DND-41 (cell line): ENCODE results near the gene ZFC3H1.

ENCODE experiments used
- ATAC-seq: fragments of 200-7000 bp; cut with Tn5 transposase; 3 replicates; pipeline ENCODE4 v1.9.1; 2021; ENCODE audit warnings: low read depth; ENCODE audit not compliant: insufficient read depth
- DNase-seq: peaks from one replicate; pipeline ENCODE4 v3.0.0-alpha.2; 2020
- H2AFZ ChIP-seq: 2 replicates; pipeline ENCODE4 v1.6.0; 2012; ENCODE audit warnings: low read depth, low read length
- H3K27ac ChIP-seq: 2 replicates; pipeline ENCODE4 v1.5.1; 2012; ENCODE audit warnings: low read length, inconsistent platforms
- H3K27me3 ChIP-seq: fragments of 200-600 bp; sonication (generic); 2 replicates; pipeline ENCODE4 v1.6.0; 2012; ENCODE audit warnings: low read length, mild to moderate bottlenecking, inconsistent platforms; ENCODE audit not compliant: insufficient read depth, poor library complexity
- H3K36me3 ChIP-seq: 2 replicates; pipeline ENCODE4 v1.5.1; 2012; ENCODE audit warnings: low read length, inconsistent platforms; ENCODE audit not compliant: insufficient read depth
- H3K4me1 ChIP-seq: 2 replicates; pipeline ENCODE4 v1.5.1; 2012; ENCODE audit warnings: mild to moderate bottlenecking, low read length; ENCODE audit not compliant: insufficient read depth
- H3K4me2 ChIP-seq: 2 replicates; pipeline ENCODE4 v1.6.0; 2012; ENCODE audit warnings: mild to moderate bottlenecking, moderate library complexity, low read length, inconsistent platforms; ENCODE audit not compliant: insufficient read depth
- H3K4me3 ChIP-seq, 2 experiments: fragments of 200-600 bp in 1 of 2; shearing (Covaris generic) in 1 of 2; 2 replicates each; pipeline ENCODE4 v1.5.1; 2012 to 2016; ENCODE audit warnings: inconsistent platforms in 2 of 2, low read length in 2 of 2, mild to moderate bottlenecking in 2 of 2, low read depth in 1 of 2, moderate library complexity in 1 of 2
- H3K79me2 ChIP-seq: 2 replicates; pipeline ENCODE4 v1.6.0; 2012; ENCODE audit warnings: low read length, inconsistent platforms; ENCODE audit not compliant: insufficient read depth
- H3K9ac ChIP-seq: 2 replicates; pipeline ENCODE4 v1.6.0; 2012; ENCODE audit warnings: low read depth, mild to moderate bottlenecking, inconsistent platforms, low read length, moderate library complexity
- H3K9me3 ChIP-seq: 2 replicates; pipeline ENCODE4 v1.5.1; 2012; ENCODE audit warnings: low read length, moderate library complexity, mild to moderate bottlenecking, inconsistent platforms; ENCODE audit not compliant: insufficient read depth, severe bottlenecking
- H4K20me1 ChIP-seq: 2 replicates; pipeline ENCODE4 v1.6.0; 2012; ENCODE audit warnings: low read length; ENCODE audit not compliant: insufficient read depth
- CTCF ChIP-seq: IDR thresholded peaks from 2 replicates; pipeline ENCODE4 v1.5.1; 2012; ENCODE audit warnings: borderline replicate concordance, low read length, moderate library complexity, mild to moderate bottlenecking; ENCODE audit not compliant: poor library complexity, severe bottlenecking; ENCODE audit errors: extremely low read depth
- EZH2 ChIP-seq: IDR thresholded peaks from 3 replicates; pipeline ENCODE4 v1.6.1; 2012; ENCODE audit warnings: borderline replicate concordance, low read depth, mild to moderate bottlenecking, moderate library complexity, low read length, inconsistent platforms; ENCODE audit not compliant: severe bottlenecking

ZFC3H1 gene

GRCh38 chr12:71605039-71605438, 58.6 kb downstream of the ZFC3H1 start:
- no peak for ATAC-seq
- H3K4me2 ChIP-seq = no peak overlapping the region

GRCh38 chr12:71602761-71603577, 60.7 kb downstream of the ZFC3H1 start:
- Histone ChIP-seq H3K27ac (no peak overlapping the region), H4K20me1 (no peaks in the 10 kb centered on the region), H3K27me3 (no peaks in the 10 kb centered on the region), H3K4me2 (no peak overlapping the region), H2AFZ (no peak overlapping the region), H3K4me3 (no peak overlapping the region), H3K9ac (no peak overlapping the region), H3K79me2 (no peaks in the 10 kb centered on the region), H3K36me3 (peaks cover 7% of the 10 kb centered on the region; the same call in 1 of the 2 replicates), H3K9me3 (no peaks in the 10 kb centered on the region), H3K4me1 (no peaks in the 10 kb centered on the region)
- DNase-seq = no peak
- no peak for ATAC-seq
- TF ChIP-seq CTCF = no peak
- TF ChIP-seq EZH2 = no peak

More at GRCh38 chr12:71605039-71605438, 58.6 kb downstream of the ZFC3H1 start:
- H3K36me3 ChIP-seq = peaks cover 25% of the 10 kb centered on the region
- no peak for DNase-seq
- TF ChIP-seq CTCF = no peak
- TF ChIP-seq EZH2 = no peak
- no peaks in the 10 kb centered on the region for H3K4me1 ChIP-seq
- H4K20me1 ChIP-seq = no peaks in the 10 kb centered on the region
- no peaks in the 10 kb centered on the region for H3K27me3 ChIP-seq
- H3K4me3 ChIP-seq = no peak overlapping the region
- H3K27ac ChIP-seq = no peak overlapping the region
- no peak overlapping the region for H3K9ac ChIP-seq
- H3K79me2 ChIP-seq = no peaks in the 10 kb centered on the region
- no peak overlapping the region for H2AFZ ChIP-seq
- H3K9me3 ChIP-seq = no peaks in the 10 kb centered on the region

- no peak for ATAC-seq
- no peak overlapping the region for H2AFZ ChIP-seq
- H3K27me3 ChIP-seq = no peaks in the 10 kb centered on the region
- TF ChIP-seq CTCF = no peak
- no peak for TF ChIP-seq EZH2
- H3K9me3 ChIP-seq = no peaks in the 10 kb centered on the region
- no peaks in the 10 kb centered on the region for H3K79me2 ChIP-seq
- H3K4me3 ChIP-seq = no peak overlapping the region
- H3K36me3 ChIP-seq = no peaks in the 10 kb centered on the region; the same call in 1 of the 2 replicates
- no peaks in the 10 kb centered on the region for H3K4me1 ChIP-seq
- no peak for DNase-seq
- no peak overlapping the region for H3K9ac ChIP-seq
- H3K4me2 ChIP-seq = no peak overlapping the region
- H3K27ac ChIP-seq = no peak overlapping the region
- H4K20me1 ChIP-seq = no peaks in the 10 kb centered on the region
Measured at GRCh38 chr12:71601546-71601945, 62.1 kb downstream of the ZFC3H1 start.
